Choroid plexus epithelial cell (primary cell): ENCODE measurements around the gene MYO9A.

Experiments used
- DNase-seq: peaks from one replicate; pipeline ENCODE4 v3.0.0-alpha.2; 2010; ENCODE audit warnings: low read depth
- H3K4me3 ChIP-seq: 2 replicates; pipeline ENCODE4 v1.5.1; 2011; ENCODE audit warnings: low read depth, mild to moderate bottlenecking, control low read depth, low read length, moderate library complexity
- TF ChIP-seq, protein P1 (sequence below): conservative IDR thresholded peaks from 2 replicates; pipeline ENCODE4 v1.5.1; 2011; ENCODE audit warnings: low read depth, mild to moderate bottlenecking, control low read depth, inconsistent platforms, low read length, moderate library complexity

The MYO9A gene

DNA sequence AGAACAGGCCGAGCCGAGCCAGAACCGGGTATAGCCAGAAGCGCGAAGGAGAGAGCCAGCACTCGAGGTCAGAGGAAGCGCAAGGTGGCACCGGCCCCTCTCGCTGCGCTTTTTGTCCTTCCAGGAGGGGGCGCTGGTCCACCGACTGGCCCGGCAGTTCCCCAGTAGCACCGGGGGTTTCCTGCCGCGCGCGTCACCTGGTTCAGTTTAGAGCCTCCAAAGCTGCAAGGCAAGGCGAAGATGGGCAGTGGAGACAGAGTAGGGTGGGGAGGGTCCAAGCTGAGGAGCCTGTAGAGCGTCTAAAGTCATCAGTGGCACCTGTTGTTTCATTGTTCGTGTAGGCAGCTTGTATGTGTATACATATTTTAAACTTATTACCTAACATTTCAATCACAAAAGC lies 315.2 kb downstream of the MYO9A start:
- no peak overlapping the region for H3K4me3 ChIP-seq
- no peak for DNase-seq
- TF ChIP-seq, protein P1, sequence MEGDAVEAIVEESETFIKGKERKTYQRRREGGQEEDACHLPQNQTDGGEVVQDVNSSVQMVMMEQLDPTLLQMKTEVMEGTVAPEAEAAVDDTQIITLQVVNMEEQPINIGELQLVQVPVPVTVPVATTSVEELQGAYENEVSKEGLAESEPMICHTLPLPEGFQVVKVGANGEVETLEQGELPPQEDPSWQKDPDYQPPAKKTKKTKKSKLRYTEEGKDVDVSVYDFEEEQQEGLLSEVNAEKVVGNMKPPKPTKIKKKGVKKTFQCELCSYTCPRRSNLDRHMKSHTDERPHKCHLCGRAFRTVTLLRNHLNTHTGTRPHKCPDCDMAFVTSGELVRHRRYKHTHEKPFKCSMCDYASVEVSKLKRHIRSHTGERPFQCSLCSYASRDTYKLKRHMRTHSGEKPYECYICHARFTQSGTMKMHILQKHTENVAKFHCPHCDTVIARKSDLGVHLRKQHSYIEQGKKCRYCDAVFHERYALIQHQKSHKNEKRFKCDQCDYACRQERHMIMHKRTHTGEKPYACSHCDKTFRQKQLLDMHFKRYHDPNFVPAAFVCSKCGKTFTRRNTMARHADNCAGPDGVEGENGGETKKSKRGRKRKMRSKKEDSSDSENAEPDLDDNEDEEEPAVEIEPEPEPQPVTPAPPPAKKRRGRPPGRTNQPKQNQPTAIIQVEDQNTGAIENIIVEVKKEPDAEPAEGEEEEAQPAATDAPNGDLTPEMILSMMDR: peak; percentile 56

DNA sequence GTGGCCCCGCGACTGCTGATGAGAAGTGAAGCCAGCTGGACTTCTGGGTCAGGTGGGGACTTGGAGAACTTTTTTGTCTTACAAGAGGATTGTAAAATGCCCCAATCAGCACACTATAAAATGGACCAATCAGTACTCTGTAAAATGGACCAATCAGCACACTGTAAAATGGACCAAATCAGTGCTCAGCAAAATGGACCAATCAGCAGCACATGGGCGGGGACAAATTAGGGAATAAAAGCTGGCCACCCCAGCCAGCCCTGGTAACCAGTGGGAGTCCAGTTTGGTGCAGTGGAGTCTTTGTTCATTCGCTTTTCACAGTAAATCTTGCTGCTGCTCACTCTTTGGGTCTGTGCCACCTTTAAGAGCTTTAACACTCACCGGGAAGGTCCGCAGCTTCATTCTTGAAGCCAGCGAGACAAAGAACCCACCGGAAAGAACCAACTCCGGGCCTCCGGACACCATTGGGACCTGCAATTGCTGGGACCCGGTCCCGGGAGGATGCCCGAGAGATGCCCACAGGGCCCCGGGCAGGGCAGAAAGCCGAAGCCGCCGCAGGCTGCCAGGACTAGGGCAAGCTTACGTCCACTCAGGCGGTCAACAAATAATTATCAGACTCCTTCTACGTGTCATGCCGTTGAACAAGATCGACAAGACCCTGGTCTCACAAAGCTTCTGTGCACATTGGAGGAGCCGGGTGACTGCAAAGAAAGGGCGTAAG lies 315.9 kb downstream of the MYO9A start:
- no peak overlapping the region for H3K4me3 ChIP-seq
- no peak for DNase-seq
- TF ChIP-seq, protein P1: no peak

DNA sequence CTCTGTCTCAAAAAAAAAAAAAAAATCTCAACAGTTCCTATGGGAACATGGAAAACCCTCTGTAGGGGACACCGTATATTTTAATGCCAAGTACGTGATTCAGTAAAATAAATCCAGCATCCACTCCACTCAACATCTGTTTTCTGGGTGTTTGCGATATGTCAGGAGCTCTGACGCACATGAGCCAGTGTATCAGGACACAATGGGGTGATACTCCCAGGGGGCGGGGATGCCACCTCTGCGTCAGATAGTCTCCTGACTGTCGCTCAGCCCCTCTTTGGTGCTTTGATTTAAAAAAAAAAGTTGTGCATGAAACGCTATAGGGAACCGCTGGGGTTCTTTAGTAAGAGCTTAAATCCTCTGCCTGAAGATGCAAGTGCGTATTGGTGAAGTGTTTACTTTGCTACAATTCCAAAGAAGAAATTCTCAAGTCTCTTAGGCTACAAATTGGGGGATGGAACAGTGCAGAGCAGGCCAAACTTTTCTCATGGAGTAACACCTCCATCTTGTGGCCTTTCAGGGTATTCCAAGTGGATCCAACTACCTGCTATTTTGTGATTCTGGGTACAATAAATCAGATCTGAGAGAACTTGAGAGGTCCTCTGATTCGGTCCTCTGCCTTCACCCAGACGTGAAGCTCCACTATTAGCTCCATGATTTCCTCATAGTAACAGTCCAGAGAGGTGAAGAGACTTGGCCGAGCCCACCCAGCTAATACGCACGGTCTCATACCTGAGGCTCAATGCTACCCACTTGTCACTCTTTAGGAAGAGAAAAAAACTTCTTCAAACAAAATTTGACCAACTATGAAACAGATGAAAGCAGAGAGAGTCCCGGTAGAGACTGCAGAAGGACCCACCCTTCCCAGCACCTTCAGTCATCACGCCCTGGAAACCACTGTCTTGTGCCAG lies 316.9 kb downstream of the MYO9A start:
- TF ChIP-seq, protein P1: peak; percentile 90

DNA sequence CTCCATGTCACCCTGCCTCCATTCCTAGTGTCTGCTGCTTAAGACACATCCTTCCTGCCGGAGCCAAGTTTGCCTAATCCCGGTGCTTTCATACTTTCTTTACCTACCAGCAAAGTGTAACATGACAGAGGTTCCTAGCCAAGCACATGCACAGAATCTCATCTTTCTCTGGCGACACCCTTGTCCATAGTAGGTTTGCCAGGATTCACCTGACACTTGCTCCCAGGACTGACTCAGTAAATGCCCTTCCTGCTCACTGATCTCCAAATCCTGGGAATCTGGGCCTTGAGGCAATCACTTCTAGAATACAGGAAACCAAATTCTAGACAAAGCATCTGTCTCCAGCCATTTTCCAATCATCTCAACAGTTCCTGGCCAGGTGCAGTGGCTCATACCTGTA lies 317.8 kb downstream of the MYO9A start:
- no peak overlapping the region for H3K4me3 ChIP-seq
- TF ChIP-seq, protein P1: no peak
- DNase-seq: no peak

More for the DNA sequence above, 316.9 kb downstream of the MYO9A start:
- DNase-seq: peak; percentile 91
- no peak overlapping the region for H3K4me3 ChIP-seq

DNA sequence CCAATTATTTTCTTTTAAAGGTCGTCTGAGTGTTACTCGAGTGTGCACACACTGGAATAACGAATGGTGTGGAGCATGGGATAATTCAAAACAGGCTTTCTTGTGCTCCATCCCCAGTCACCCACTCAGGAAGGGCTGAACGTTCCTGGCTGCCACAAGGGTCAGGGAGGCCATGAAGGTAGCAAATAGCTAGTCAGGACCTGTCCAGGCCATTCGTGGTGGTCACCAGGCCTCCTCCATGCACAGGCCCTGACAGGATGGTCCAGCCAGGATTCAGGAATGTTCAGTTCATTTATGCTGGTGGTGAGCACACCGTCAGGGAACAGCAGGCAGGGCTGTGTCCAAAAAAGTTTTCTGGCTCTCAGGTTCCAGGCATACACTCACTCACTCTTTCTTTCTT lies 319.3 kb downstream of the MYO9A start:
- TF ChIP-seq, protein P1: no peak
- no peak overlapping the region for H3K4me3 ChIP-seq
- DNase-seq: no peak

DNA sequence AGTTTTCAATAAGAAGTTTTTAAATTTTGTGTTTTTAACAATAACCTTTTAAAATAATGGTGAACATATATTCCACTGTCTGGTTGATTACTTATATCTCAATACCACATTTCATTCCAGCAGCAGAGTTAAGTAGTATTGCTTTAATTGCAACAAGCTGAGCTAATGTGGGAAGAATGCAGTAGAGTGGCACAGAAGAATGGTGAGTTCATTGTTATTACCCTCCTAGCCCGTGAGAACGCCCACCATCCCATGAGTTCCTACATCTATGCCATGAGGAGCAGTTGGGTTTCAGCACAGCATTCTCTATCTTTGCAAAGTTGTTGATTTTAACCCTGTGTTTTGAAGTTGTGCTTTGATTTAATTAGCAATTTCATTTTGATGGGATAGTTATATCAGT lies 325.4 kb downstream of the MYO9A start:
- H3K4me3 ChIP-seq: no peak overlapping the region
- TF ChIP-seq, protein P1: no peak
- peak; percentile 68 for DNase-seq
